ENCODE results near the gene S1PR3. TPM values are rescaled to one million over a fixed set of nuclear protein-coding genes. Genes with fewer than 3 reads are reported as not detected.

Gene S1PR3
- total and polyA plus RNA-seq, 2 donors (not counting 3 experiments of a cell fraction or from before 2014, with no cell fraction given) = 12.5 to 25.8 TPM

DNA sequence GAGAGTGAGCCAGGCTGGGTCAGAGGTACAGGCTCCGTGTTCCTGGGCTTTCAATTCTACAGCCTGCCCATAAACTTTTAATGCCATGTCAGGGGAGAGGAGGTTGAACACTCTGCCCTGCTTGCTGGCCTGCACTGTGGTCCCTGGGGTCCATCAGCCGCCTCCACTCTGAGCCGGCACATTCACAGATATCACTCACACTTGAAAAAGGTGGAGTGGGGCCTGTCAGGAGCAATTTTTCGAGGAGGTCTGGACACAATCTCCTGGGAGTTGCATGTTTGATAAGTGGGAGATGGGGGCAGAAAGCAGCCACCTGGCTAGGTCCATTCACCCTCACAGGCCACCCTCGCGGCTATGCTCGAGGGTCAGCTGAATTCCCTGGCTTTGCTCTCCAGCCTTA is 22.9 kb downstream of the S1PR3 start:
- dilution Hi-C loops (cut with MboI; ENCODE audit: extremely low pct_ligation_motif_present, low sequenced_read_pairs) = no loop called here
- no peaks in the 10 kb centered on the region for H3K9me1 ChIP-seq (replicated peaks; ENCODE audit: control insufficient read depth, extremely low read depth, insufficient read depth, low read length)
- no peak for DNase-seq (ENCODE audit: low read depth, low spot score)

GRCh38 chr9:89015336-89015735 is 24.1 kb downstream of the S1PR3 start:
- FAIRE-seq (no peak), DNase-seq (ENCODE audit: low read depth, low spot score) (no peak)
- H3K9me1 ChIP-seq (replicated peaks; ENCODE audit: control insufficient read depth, extremely low read depth, insufficient read depth, low read length) = no peaks in the 10 kb centered on the region
- H3K4me1 ChIP-seq (ENCODE audit: control insufficient read depth, extremely low read depth, insufficient read depth, low read length) = peaks cover 2% of the 10 kb centered on the region
- no peak overlapping the region for H2AFZ ChIP-seq (ENCODE audit: low read depth, low read length)
- no peak overlapping the region for H3K27ac ChIP-seq (ENCODE audit: insufficient read depth, low read depth, low read length)
- no peak overlapping the region for H3K4me3 ChIP-seq (replicated peaks in 1 of 3; ENCODE audit: insufficient read depth in 1 of 3, low read depth in 1 of 3, low read length in 3 of 3)
- dilution Hi-C loops (cut with MboI; ENCODE audit: extremely low pct_ligation_motif_present, low sequenced_read_pairs) = no loop called here
- H3K9me3 ChIP-seq (replicated peaks; ENCODE audit: control insufficient read depth, insufficient read depth, low read length) = no peaks in the 10 kb centered on the region
- BruUV-seq (replicated peaks) = no TSS peak
- no peak overlapping the region for H3K9ac ChIP-seq (replicated peaks; ENCODE audit: extremely low read depth, insufficient read depth, low read length)
- H3K36me3 ChIP-seq (ENCODE audit: control insufficient read depth in 2 of 2, extremely low read depth in 1 of 2, insufficient read depth in 2 of 2, low read length in 2 of 2) = no peaks in the 10 kb centered on the region
- peaks cover 0 to 2% of the 10 kb centered on the region in 2 experiments for H3K27me3 ChIP-seq (ENCODE audit: control insufficient read depth in 2 of 2, insufficient read depth in 2 of 2, low read length in 2 of 2)
- ChIA-PET CTCF (interaction anchor here (1.7 kb wide), 1 partner anchor 15 kb away, joined by 5 read pairs; no protein-coding TSS in a partner anchor), POLR2A (no interaction called here)
- intact Hi-C loops (cut with micrococcal nuclease) = no loop called here
- TF ChIP-seq CTCF (IDR thresholded peaks at IDR 0.05; ENCODE audit: extremely low read depth in 1 of 2, insufficient read depth in 1 of 2, low read depth in 1 of 2, low read length in 2 of 2) = no peak
- TF ChIP-seq GATA2 (IDR thresholded peaks at IDR 0.05; ENCODE audit: insufficient read depth, insufficient read length, low read depth, low read length) = no peak
- no peak for TF ChIP-seq JUN (IDR thresholded peaks at IDR 0.05; ENCODE audit: borderline replicate concordance, insufficient read depth, insufficient read length, low read depth)
- TF ChIP-seq FOS (IDR thresholded peaks at IDR 0.05; ENCODE audit: borderline replicate concordance, insufficient read depth, low read length) = no peak
- TF ChIP-seq EZH2 (IDR thresholded peaks at IDR 0.05; ENCODE audit: borderline replicate concordance, low read depth, low read length, severe bottlenecking) = no peak
- no peak for TF ChIP-seq POLR2AphosphoS5 (IDR thresholded peaks at IDR 0.05; ENCODE audit: insufficient read depth, low read depth, low read length)
- no peak for TF ChIP-seq MYC (IDR thresholded peaks at IDR 0.05; ENCODE audit: low read depth, low read length)
- no peak for TF ChIP-seq POLR2A (IDR thresholded peaks at IDR 0.05; ENCODE audit: low read depth, low read length)
- TF ChIP-seq, protein P1, sequence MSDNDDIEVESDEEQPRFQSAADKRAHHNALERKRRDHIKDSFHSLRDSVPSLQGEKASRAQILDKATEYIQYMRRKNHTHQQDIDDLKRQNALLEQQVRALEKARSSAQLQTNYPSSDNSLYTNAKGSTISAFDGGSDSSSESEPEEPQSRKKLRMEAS (IDR thresholded peaks at IDR 0.05; ENCODE audit: insufficient read depth, insufficient read length) = no peak
- no peaks in the 10 kb centered on the region for H4K20me1 ChIP-seq (replicated peaks; ENCODE audit: control insufficient read depth, extremely low read depth, insufficient read depth, low read length)
- H3K4me2 ChIP-seq (ENCODE audit: insufficient read depth, low read length) = no peak overlapping the region
- no peaks in the 10 kb centered on the region for H3K79me2 ChIP-seq (ENCODE audit: control insufficient read depth, insufficient read depth, low read length)

More for the DNA sequence above, 22.9 kb downstream of the S1PR3 start:
- Histone ChIP-seq H3K27ac (ENCODE audit: insufficient read depth, low read depth, low read length) (no peak overlapping the region), H2AFZ (ENCODE audit: low read depth, low read length) (no peak overlapping the region), H4K20me1 (replicated peaks; ENCODE audit: control insufficient read depth, extremely low read depth, insufficient read depth, low read length) (no peaks in the 10 kb centered on the region), H3K27me3 (ENCODE audit: control insufficient read depth in 2 of 2, insufficient read depth in 2 of 2, low read length in 2 of 2) (peaks cover 0 to 2% of the 10 kb centered on the region in 2 experiments), H3K36me3 (ENCODE audit: control insufficient read depth in 2 of 2, extremely low read depth in 1 of 2, insufficient read depth in 2 of 2, low read length in 2 of 2) (no peaks in the 10 kb centered on the region), H3K4me1 (ENCODE audit: control insufficient read depth, extremely low read depth, insufficient read depth, low read length) (peaks cover 2% of the 10 kb centered on the region), H3K4me2 (ENCODE audit: insufficient read depth, low read length) (no peak overlapping the region), H3K79me2 (ENCODE audit: control insufficient read depth, insufficient read depth, low read length) (no peaks in the 10 kb centered on the region), H3K9me3 (replicated peaks; ENCODE audit: control insufficient read depth, insufficient read depth, low read length) (no peaks in the 10 kb centered on the region), H3K4me3 (replicated peaks in 1 of 3; ENCODE audit: insufficient read depth in 1 of 3, low read depth in 1 of 3, low read length in 3 of 3) (no peak overlapping the region), H3K9ac (replicated peaks; ENCODE audit: extremely low read depth, insufficient read depth, low read length) (no peak overlapping the region)
- BruUV-seq (replicated peaks) = no TSS peak
- ChIA-PET POLR2A (no interaction called here), CTCF (interaction anchor here (1.7 kb wide), 1 partner anchor 13 kb away, joined by 5 read pairs; no protein-coding TSS in a partner anchor)
- TF ChIP-seq JUN (IDR thresholded peaks at IDR 0.05; ENCODE audit: borderline replicate concordance, insufficient read depth, insufficient read length, low read depth) = no peak
- FAIRE-seq = no peak
- intact Hi-C loops (cut with micrococcal nuclease) = no loop called here

Data from endothelial cell of umbilical vein (primary cell).